ENCODE results near the gene UNC5A.

The UNC5A gene

DNA sequence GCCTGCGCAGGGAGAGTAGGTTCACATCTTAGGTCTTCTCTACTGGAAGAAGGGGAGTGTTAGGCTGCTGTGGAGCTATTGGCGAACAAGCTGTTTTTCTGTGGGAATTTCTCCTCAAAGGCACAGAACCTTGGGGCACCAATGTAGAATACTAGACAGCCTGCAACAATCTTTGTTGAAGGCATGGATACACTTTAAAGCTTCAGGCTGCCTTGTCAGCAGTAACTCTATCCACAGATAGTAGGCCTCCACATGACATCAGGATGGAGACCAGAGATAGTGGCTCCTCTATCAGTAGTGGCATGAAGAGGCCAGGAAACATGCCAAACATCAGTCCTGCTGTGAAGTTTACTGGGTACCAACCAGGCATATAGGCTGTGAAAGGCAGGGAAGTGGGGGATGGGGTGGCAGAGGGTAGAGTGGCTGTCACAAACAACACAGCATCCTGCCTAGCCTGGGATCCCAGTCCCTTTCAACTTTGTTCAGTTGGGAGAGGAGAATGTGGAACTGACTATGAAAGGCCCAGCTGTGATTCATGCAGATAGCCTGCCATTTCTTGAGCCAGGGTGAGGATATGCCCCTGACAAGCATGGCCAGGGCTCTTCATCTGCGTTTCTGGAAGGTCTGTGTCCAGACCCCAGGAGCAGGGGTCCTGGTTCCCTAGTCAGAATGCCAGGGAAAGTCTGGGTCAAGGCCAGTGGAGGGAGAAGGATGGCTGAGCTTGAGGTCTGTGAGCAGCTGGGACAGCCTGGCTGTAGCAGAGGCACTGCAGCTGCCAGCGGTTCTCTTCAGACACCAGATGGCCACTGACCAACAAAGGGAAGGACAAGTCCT, 89.8 kb downstream of the UNC5A start:
- H3K4me3 Mint-ChIP-seq: no peak overlapping the region
- H3K9me3 Mint-ChIP-seq: no peaks in the 10 kb centered on the region
- H3K4me1 Mint-ChIP-seq (ENCODE audit: low read depth): peaks cover 51% of the 10 kb centered on the region
- H3K27ac Mint-ChIP-seq: peak overlapping the region; percentile 2
- peaks cover 10% of the 10 kb centered on the region for H3K27me3 Mint-ChIP-seq
- H3K36me3 Mint-ChIP-seq (ENCODE audit: low read depth): peaks cover 36% of the 10 kb centered on the region

DNA sequence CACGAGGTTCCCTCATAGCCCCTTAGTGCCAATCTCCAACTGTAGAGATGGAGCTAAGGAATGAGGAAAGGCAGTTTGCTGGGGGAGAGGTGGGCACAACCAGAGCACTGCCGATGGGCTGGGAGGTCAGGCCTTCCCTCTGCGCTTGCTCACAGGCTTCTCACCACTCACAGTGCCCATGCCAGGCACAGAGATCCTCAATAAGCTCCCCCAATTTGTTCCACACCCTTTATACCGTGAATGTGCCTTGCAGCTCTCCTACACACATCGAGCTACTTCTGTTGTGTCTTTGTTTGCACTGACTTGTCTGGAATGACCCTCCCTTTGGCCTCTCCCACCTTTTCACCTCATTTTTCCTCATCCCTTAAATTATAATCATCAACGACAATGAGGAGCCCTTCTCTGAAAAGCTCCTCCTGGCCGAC, 90.4 kb downstream of the UNC5A start:
- Mint-ChIP-seq H3K36me3 (ENCODE audit: low read depth) (peaks cover 42% of the 10 kb centered on the region), H3K27ac (peak overlapping the region; percentile 71), H3K4me3 (no peak overlapping the region), H3K27me3 (peaks cover 6% of the 10 kb centered on the region), H3K9me3 (no peaks in the 10 kb centered on the region), H3K4me1 (ENCODE audit: low read depth) (peaks cover 51% of the 10 kb centered on the region)

DNA sequence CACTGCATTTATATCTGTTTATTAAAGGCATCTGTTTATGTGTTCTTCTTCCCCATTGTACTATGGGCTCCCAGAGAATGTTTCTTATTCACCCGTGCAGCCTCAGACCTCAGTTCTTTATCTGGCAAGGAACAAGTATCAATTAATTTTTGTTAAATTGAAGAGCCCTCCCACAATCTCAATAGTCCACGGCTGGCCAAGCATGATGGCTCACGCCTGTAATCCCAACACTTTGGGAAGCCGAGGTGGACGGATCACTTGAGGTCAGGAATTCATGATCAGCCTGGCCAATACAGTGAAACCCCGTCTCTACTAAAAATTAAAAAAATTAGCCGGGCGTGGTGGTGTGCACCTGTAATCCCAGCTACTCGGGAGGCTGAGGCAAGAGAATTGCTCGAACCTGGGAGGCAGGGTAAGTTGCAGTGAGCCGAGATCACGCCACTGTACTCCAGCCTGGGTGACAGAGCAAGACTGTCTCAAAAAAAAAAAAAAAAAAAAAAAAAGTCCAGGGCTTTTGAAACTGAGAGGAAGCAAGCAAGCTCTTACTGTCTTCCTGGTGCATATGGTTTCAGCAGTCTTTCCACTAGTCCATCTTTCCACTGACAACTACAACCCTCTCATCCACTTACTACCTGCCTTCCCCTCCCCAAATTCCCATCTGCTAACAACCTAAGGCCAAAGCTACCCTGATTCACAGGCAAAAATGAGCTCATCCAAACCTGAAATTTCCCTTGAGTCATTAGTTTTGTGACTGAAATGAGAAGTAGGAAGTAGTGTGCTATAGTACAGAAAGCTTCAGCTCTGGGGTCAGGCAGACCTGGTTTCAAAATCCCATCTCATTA, 91.1 kb downstream of the UNC5A start:
- Mint-ChIP-seq H3K27ac (peak overlapping the region; percentile 91), H3K9me3 (no peaks in the 10 kb centered on the region), H3K4me1 (ENCODE audit: low read depth) (peaks cover 51% of the 10 kb centered on the region), H3K36me3 (ENCODE audit: low read depth) (peaks cover 47% of the 10 kb centered on the region), H3K27me3 (peaks cover 5% of the 10 kb centered on the region), H3K4me3 (peak overlapping the region; percentile 54)

DNA sequence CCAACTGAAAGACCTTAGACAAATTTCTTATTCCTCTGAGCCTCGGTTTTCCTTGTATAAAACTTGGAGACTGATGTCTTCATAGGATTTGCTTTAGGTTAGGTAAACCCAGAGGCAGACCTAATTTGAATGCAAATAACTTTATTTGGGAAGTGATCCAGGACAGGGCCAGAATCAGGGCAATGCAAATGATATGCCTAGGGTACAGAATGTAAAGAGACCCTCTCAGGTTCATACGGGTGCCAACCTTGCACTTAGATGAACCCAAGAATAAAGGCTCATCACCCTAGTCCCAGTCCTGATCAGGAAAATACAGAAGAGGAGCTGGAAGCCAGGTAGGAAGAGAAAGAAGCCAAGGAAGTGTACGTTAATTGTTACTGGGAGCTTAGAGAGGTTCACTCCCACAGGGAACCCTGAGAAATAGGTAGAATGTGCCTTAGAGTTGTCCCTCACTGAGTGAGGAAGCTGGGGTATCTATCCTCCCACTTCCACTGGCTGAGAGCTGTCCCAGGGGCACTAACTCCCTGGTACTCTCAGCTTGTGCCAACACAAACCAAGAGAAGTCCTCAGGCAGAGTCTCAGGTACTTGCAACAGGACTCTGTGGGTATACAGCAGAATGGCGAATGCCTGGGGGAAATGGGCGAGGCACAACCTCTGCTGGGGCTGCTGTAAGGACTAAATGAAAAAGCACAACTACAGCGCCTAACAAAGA, 91.9 kb downstream of the UNC5A start:
- H3K27me3 Mint-ChIP-seq: peaks cover 5% of the 10 kb centered on the region
- peaks cover 50% of the 10 kb centered on the region for H3K4me1 Mint-ChIP-seq (ENCODE audit: low read depth)
- H3K27ac Mint-ChIP-seq: peak overlapping the region; percentile 91
- no peak overlapping the region for H3K4me3 Mint-ChIP-seq
- peaks cover 55% of the 10 kb centered on the region for H3K36me3 Mint-ChIP-seq (ENCODE audit: low read depth)
- H3K9me3 Mint-ChIP-seq: no peaks in the 10 kb centered on the region

DNA sequence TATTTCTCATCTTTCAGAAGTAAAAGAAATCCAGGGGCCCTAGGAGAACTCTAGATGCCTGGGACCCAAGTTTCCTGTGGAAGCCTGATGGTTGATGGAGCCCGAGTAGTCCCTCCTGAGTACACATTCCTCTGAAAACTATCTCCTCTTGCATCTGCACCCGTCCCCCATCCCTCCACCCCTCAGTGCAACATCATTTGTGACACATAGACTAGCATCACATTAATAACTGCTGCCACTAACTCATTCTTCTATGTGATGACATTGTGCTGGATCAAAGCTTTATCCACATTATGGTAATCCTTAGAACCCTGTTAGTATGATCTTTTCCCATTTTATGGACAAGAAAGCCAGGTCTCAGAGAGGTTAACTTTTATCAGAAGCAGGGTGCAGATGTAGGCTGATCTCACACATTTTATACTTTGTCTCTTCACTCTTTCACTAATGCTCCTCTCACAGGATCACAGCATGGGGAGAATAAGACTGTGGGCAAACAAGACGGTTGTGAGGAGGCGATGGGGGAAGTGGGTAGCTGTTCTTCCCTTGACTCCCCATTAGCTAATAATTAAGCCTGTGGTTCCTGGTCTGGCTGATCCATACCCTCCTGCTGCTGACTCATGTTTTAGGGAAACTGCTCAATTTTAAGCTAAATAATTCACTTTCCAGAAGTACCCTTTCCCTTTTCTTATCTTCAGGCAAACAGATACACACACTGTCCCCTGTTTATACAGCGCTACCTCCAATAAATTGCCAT, 92.7 kb downstream of the UNC5A start:
- peaks cover 43% of the 10 kb centered on the region for H3K4me1 Mint-ChIP-seq (ENCODE audit: low read depth)

DNA sequence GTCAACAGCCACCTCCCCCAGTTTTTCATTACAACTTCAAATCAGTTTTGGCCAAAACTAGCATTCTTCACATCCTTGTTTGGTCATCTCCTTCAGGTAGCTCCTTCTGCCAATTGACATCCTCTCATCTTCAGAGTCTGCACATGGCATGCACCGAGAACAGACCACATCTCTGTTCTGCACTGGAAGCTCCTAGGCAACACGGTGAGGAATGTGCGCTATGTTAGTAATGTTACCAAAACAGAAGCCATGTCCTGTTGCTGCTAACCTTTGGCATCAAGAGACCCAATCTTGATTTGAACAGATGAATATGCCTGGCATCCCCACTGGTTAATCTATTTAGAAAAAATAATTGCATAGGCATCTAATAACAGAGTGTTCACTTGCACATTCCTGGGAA, 93.9 kb downstream of the UNC5A start:
- H3K4me3 Mint-ChIP-seq: no peak overlapping the region
- peaks cover 37% of the 10 kb centered on the region for H3K4me1 Mint-ChIP-seq (ENCODE audit: low read depth)
- no peaks in the 10 kb centered on the region for H3K27me3 Mint-ChIP-seq
- H3K27ac Mint-ChIP-seq: no peak overlapping the region
- H3K9me3 Mint-ChIP-seq: no peaks in the 10 kb centered on the region
- H3K36me3 Mint-ChIP-seq (ENCODE audit: low read depth): peaks cover 75% of the 10 kb centered on the region

More for the DNA sequence above, 92.7 kb downstream of the UNC5A start:
- Mint-ChIP-seq H3K36me3 (ENCODE audit: low read depth) (peaks cover 63% of the 10 kb centered on the region), H3K4me3 (no peak overlapping the region), H3K27ac (peak overlapping the region; percentile 46), H3K27me3 (no peaks in the 10 kb centered on the region), H3K9me3 (no peaks in the 10 kb centered on the region)

DNA sequence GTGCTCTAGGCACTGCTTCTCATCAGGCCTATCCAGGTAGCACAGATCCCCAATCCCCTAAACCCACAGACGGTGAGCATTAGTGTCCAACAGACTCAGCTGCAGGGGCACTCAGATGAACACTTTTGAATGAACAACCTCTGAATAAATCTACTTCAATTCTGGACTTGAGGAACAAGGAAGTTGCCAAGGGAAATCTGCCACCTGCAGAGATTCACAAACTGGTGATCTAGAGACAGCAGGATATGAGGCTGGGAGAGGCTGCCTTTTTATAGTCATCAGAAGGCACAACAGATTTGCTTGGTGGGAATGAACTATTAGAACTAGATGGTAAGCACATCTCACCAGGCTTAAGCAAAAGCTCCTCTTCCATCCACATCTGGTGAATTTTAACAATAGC, 95.8 kb downstream of the UNC5A start:
- Mint-ChIP-seq H3K9me3 (no peaks in the 10 kb centered on the region), H3K4me1 (ENCODE audit: low read depth) (peaks cover 36% of the 10 kb centered on the region), H3K36me3 (ENCODE audit: low read depth) (peaks cover 74% of the 10 kb centered on the region), H3K4me3 (no peak overlapping the region), H3K27ac (no peak overlapping the region), H3K27me3 (no peaks in the 10 kb centered on the region)

DNA sequence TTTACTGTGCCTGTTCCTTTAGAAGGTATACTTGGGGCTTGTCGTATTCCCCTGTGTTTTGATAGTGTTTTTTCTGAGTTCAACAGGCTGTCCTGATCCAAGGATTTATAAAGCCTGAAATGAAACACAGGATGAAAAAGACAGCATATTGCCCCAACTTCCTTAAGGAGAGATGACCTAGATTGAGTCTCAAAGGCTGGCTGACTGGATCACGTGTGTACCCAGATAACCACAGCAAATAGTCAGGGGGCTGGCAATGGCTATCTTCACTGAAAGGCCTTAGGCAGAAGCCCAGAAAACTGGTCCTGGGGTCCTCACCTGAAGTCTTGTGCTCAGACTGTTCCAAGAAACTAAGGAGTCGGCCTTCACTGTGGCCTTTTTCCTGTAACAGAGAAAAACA, 96.4 kb downstream of the UNC5A start:
- Mint-ChIP-seq H3K4me1 (ENCODE audit: low read depth) (peaks cover 35% of the 10 kb centered on the region), H3K9me3 (no peaks in the 10 kb centered on the region), H3K36me3 (ENCODE audit: low read depth) (peaks cover 74% of the 10 kb centered on the region), H3K4me3 (no peak overlapping the region), H3K27ac (no peak overlapping the region), H3K27me3 (no peaks in the 10 kb centered on the region)

DNA sequence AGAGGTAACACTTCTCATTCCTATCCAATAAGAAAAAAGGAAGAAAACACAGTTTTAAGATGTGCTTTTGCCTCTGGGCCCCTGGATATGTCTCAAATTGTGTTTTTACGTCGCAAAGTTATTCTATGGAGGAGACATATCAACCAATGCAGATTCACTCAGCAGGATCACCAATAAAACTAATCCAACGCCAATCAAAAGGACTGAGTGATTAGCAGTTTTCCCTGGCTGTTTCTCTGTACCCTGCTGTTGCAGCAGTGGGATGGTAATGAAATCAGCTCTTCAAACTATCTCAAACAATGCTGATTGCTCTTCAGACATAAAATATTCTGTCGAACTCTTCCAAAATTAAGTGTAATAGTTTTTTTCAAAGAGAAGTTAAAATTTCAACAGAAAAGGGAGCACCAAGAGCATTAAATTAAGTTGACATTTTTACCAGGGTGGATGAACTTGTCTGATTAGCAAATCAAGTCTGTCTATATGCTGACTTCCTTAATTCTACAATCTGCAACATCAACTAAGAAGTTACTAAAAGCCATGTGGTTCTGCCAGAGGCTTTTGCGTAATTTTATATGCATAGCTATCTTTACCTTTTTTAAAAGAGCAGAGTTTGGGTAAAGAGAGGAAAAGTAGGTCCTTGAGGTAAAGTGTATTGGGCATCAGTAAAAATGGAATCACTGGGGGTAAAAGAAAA, 98.5 kb downstream of the UNC5A start:
- Mint-ChIP-seq H3K4me1 (ENCODE audit: low read depth) (peaks cover 21% of the 10 kb centered on the region), H3K27ac (no peak overlapping the region), H3K4me3 (no peak overlapping the region), H3K27me3 (no peaks in the 10 kb centered on the region), H3K9me3 (no peaks in the 10 kb centered on the region), H3K36me3 (ENCODE audit: low read depth) (peaks cover 72% of the 10 kb centered on the region)

DNA sequence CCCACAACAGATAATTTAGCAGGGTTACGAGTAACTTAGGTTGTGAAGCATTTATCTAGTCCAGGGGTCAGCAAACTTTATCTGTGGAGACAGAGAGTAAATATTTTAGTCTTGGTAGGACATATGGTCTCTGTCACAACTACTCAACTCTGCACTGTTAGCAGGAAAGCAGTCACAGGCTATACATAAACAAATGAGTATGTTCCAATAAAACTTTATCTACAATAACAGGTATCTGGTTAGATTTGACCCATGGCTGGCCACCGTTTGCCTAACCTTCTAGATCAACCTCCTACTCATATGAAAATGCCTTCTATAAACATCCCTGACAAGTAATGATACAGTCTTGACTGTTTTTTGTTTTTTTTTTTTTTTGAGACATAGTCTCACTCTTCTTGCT, 101.8 kb downstream of the UNC5A start:
- Mint-ChIP-seq H3K36me3 (ENCODE audit: low read depth) (peaks cover 60% of the 10 kb centered on the region), H3K9me3 (no peaks in the 10 kb centered on the region), H3K4me3 (no peak overlapping the region), H3K4me1 (ENCODE audit: low read depth) (peaks cover 37% of the 10 kb centered on the region), H3K27ac (no peak overlapping the region), H3K27me3 (no peaks in the 10 kb centered on the region)

DNA sequence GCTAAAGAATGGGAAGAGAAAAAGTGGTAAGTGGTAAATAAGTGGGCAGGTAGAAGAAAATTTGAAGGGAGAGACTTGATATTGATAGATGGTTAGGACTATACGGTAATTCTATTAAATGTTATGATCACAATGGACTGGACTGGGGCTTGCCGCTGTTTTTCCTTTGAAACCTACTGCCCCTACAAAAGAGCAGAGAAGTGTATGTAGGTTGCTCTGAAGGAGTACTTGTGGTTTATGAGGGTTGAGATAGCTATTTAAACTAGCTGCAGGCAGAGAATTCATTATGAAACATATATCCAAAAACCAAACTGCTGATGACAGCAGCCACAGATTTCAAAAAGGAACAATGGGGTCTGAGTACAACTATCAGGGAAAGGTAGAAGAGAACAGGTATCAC, 105.5 kb downstream of the UNC5A start:
- H3K4me1 Mint-ChIP-seq (ENCODE audit: low read depth): peaks cover 23% of the 10 kb centered on the region
- peaks cover 59% of the 10 kb centered on the region for H3K36me3 Mint-ChIP-seq (ENCODE audit: low read depth)
- H3K4me3 Mint-ChIP-seq: no peak overlapping the region
- peak overlapping the region; percentile 49 for H3K27ac Mint-ChIP-seq
- no peaks in the 10 kb centered on the region for H3K27me3 Mint-ChIP-seq
- no peaks in the 10 kb centered on the region for H3K9me3 Mint-ChIP-seq

DNA sequence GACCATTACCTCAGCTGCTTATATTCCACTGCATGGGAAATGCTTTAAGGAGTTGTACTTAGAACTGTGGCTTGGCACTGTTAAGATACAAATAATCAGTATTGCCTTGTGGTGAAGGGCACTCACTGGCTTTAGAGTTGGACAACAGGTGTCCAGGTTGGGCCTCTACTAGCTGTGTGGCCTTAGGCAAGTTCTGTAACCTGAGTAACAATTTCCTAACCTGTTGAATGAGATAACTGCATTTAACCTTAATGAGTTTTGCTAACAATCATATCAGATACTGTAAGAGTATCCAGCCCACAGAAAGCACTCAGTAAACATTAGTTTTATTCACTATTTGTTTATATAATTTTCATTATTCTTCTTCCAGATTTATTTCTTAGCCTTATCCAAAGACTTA, 106.0 kb downstream of the UNC5A start:
- Mint-ChIP-seq H3K4me1 (ENCODE audit: low read depth) (peaks cover 19% of the 10 kb centered on the region), H3K9me3 (no peaks in the 10 kb centered on the region), H3K27me3 (no peaks in the 10 kb centered on the region), H3K36me3 (ENCODE audit: low read depth) (peaks cover 62% of the 10 kb centered on the region), H3K27ac (no peak overlapping the region), H3K4me3 (no peak overlapping the region)

DNA sequence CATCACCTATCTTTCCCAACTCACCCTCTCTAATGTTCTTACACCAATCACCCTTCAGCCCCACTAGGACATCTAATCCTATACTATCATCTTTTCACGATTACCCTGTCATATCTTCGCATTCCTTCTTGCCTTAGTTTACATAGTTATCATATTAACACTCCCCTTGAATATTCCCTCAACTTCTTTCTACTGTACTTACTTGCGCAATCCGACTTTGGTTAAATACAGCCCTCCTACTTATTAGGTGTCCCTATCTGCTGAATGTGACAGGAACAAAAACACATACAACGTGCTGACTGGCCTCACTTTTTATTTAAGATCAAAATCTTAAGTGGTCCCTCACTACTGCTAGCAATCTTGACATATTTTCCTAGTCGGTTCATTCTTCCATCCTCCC, 108.3 kb downstream of the UNC5A start:
- Mint-ChIP-seq H3K4me3 (no peak overlapping the region), H3K27ac (no peak overlapping the region), H3K4me1 (ENCODE audit: low read depth) (peaks cover 16% of the 10 kb centered on the region), H3K9me3 (no peaks in the 10 kb centered on the region), H3K36me3 (ENCODE audit: low read depth) (peaks cover 63% of the 10 kb centered on the region), H3K27me3 (no peaks in the 10 kb centered on the region)

DNA sequence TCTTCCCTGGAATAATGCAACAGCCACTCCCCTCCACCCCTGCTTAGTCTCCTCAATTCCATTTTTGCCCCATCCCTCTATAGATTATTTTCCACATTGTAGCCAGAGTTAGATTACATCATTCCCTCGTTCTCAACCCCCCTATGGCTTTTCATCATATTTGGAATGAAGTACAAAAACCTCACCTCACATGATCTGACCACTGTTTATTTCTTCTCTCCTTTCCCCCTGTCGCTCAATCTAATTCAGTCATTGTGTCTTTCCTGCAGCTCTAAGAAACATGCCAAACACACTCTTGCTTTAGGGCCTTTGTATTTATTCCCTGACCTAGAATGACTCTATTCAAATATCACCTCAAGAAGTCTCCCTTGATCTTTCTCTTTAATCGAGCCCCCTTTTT, 111.4 kb downstream of the UNC5A start:
- no peak overlapping the region for H3K4me3 Mint-ChIP-seq
- no peak overlapping the region for H3K27ac Mint-ChIP-seq
- H3K36me3 Mint-ChIP-seq (ENCODE audit: low read depth): peaks cover 48% of the 10 kb centered on the region
- H3K27me3 Mint-ChIP-seq: no peaks in the 10 kb centered on the region
- H3K9me3 Mint-ChIP-seq: no peaks in the 10 kb centered on the region
- H3K4me1 Mint-ChIP-seq (ENCODE audit: low read depth): peaks cover 4% of the 10 kb centered on the region
